K562 treated with DMSO at 1 percent for 24 hours (cell line): ENCODE results near the gene MORC4. TPM values are rescaled to one million over a fixed set of nuclear protein-coding genes. Genes with fewer than 3 reads are reported as not detected.

Experiments used
- total RNA-seq: library from RNA; unstranded; fragments of 300-600 nt; gene quantifications from 2 replicates; pipeline ENCODE4 v1.2.3, GENCODE V29; 2022; ENCODE audit warnings: low read depth; ENCODE audit not compliant: insufficient read depth

MORC4 gene
- 0.86 and 1.1 TPM in 2 replicates for total RNA-seq

GRCh38 chrX:107000013-107000515, at the start of gene MORC4:
Gene MORC4 (minus strand): TSS chrX:107000212. CDS start chrX:106999969, 243 bp downstream.

DNA sequence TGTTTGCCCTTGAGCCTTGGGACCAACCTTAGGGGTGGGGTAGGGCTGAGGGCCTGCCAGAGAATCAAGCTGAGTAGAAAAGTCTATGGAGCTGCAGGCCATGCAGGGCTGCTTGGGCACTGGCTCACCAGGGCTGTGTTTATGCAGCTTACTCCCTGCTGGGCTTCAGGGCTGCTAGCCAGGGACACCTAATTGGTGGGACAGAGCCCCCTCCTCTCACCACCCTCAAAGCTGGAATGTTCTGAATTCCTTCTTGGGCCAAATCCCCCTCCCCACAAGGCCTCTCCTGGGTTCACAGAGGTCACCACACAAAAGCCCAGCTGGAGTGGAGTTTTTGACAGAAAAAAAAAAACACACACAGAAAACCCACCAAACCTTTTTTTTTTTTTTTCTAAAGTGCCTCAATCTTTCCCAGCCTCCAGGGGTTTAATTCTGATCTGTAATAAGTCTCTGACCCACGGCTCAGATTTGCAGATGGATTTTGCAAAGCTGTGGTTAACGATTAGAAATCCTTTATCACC, 80.0 kb downstream of the MORC4 start, which contains the start of gene CLDN2:
CLDN2 (plus strand) TSS at position 471 of the 521 bp plus-strand sequence. CDS start 7,827 bp downstream, outside the sequence.

DNA sequence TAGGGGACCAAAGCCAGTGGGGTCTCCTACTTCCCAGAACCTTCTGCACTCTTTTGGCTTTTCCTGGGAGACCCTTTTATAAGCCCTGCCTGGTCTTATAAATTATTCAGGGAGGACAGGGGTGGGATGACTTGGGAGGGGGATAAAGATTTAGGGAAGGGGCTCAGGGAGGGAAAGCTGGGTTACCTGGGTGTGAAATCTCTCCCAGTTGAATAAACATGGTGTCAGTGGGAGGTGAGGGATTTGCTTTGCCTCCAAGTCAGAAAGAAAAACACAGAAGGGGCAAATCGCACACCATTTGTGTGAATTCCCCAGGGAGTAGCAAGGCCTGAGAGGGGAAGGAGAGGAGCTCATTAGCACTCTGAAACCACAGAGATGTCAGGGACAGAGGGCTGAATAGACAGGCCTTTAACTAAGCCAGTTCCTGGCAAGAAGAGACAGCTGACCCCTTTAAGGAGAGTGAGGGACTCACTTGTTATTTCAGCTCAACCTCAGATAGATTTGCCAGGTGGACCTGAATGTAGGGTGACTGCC, 96.7 kb downstream of the MORC4 start, which contains the start of gene RIPPLY1:
RIPPLY1 (minus strand) TSS at position 51 of the 534 bp plus-strand sequence. CDS start 54 bp downstream, outside the sequence.

Other genes starting within 250 kb of the MORC4 start
- gene TBC1D8B, start 197.5 kb downstream of the MORC4 start, total RNA-seq = 0.97 and 1.7 TPM in 2 replicates
- gene RIPPLY1, start 96.9 kb downstream of the MORC4 start, total RNA-seq = not detected in 2 replicates
- not detected in 2 replicates for gene CLDN2, start 79.8 kb downstream of the MORC4 start, total RNA-seq
- gene RBM41, start 118.6 kb upstream of the MORC4 start, total RNA-seq = 6.6 and 7.6 TPM in 2 replicates
- 23.6 and 24.0 TPM in 2 replicates for gene NUP62CL, start 206.2 kb upstream of the MORC4 start, total RNA-seq
- gene DNAAF6, start 206.4 kb upstream of the MORC4 start, total RNA-seq = not detected in 2 replicates